ENCODE measurements around the gene GLE1.
"Not testable (repeated sequence)": the region's sequence is repeated elsewhere in the genome, so short reads cannot be mapped to it uniquely, and the experiment has no call there.

GLE1 gene

GRCh38 chr9:128497824-128498610, 6.5 kb upstream of the GLE1 start:
- DNase-seq, result no peak

GRCh38 chr9:128498911-128499310, 5.6 kb upstream of the GLE1 start:
- no peak for DNase-seq

DNA sequence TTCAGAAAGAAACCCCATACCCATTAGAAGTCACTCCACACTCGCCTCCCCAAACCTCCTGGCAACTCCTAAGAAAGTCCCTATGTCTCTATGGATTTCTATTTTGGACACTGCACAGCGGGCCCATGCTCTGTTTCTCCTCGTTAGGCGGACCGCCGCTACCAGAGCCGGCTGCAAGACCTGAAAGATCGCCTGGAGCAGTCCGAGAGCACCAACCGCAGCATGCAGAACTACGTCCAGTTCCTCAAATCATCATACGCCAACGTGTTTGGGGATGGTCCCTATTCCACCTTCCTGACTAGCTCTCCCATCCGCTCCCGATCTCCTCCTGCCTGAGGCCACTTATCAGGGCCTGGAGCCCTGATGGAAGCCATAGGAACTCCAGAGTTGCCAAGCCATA, 4.6 kb upstream of the GLE1 start:
- DNase-seq, result no peak

GRCh38 chr9:128503415-128503825, 1.1 kb upstream of the GLE1 start:
- not testable (repeated sequence) for DNase-seq

- no peak for DNase-seq
Observed at GRCh38 chr9:128503870-128504269, 649 bp upstream of the GLE1 start.

- DNase-seq, result no peak
Observed at GRCh38 chr9:128505414-128505765, 871 bp downstream of the GLE1 start.

GRCh38 chr9:128505906-128506305, 1.4 kb downstream of the GLE1 start:
- DNase-seq, result not testable (repeated sequence)

- DNase-seq, result no peak
Observed at GRCh38 chr9:128512820-128513219, 8.3 kb downstream of the GLE1 start.

DNA sequence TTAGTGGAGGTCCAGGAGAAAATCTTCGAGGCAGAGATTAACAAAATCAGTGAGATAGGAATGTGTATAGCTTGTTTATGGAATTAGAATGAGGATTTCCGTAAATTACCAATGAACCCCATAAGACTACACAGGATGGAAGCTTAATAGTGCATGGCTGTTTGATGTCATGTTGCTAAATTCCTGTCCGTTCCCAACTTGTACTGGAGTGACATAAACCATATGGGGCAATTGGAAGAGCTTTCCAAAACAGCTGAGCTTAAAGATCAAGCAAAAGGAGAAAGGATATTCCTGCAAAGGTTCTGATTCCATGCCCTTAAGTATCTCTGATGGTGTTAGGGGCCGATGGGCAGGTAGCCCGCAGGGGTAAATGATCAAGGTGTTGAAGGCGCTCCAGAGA, 17.4 kb downstream of the GLE1 start:
- DNase-seq, result no peak

DNA sequence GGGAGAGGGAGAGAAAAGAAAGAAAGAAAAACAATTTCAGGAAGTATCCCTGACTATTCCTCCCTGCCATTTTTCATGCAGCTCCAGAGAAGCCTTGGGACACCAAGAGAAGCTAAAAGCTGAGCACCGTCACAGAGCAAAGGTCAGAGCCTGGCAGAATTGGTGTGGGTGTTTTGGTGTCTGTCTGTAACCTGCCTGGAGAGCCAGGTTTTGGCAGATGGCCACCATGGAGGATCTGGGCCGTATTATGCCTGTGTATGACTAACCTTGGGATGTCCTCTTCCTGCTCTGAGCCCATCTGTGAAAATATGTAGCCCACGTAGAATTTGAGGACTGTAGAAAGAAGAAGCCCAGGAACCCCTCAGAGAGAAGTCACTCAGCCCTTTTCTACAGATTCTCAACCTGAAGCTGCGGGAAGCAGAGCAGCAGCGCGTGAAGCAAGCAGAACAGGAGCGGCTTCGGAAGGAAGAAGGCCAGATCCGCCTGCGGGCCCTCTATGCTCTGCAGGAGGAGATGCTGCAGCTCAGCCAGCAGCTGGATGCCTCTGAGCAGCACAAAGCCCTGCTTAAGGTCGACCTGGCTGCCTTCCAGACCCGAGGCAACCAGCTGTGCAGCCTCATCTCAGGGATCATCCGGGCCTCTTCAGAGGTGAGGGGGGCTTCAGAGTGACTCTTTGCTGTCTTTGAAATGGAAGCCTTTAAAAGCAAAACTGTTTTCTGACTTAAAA, 18.8 kb downstream of the GLE1 start:
- DNase-seq, result no peak

DNA sequence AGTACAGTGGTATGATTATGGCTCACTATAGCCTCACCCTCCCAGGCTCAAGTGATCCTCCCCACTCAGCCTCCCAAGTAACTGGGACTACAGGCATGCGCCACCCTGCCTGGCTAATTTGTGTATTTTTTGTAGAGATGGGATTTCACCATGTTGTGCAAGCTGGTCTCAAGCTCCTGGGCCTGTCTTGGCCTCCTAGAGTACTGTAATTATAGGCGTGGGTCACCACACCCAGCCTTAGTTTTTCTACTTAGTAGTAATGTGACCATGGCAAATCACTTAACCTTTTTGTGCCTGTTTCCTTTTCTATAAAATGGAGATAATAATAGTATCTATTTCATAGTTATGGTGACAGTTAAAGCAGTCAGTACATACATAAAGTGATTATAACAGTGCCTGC, 22.2 kb downstream of the GLE1 start:
- no peak for DNase-seq

DNA sequence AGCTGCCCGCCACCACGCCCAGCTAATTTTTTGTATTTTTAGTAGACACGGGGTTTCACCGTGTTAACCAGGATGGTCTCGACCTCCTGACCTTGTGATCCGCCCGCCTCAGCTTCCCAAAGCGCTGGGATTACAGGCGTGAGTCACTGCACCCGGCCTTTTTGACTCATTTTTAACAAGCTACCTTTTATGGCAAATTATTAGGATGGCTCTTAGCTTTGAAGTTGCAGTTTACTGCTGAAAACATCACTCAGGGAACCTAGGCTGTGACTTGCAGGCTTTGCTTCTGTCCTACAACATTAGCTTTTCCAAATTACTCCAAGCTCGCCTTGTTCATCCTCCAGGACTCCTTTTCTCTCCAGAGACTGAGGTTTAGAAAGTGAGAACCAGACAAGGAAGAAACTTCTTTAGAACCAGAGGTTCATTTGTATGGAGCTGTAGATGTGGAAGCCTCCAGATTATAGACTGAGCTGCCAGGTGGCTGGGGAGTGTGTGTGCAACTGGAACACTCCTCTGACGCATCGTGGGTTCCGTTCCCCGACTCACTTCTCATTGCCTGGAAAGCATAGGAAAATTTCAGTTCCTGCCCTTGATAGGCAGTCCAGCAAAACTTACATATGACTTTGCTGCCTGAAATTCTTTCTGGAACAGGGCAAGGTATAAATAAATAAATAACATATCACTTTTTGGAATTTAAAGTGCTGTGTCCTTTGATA, 24.1 kb downstream of the GLE1 start:
- no peak for DNase-seq

- DNase-seq, result no peak
Observed at GRCh38 chr9:128529191-128529590, 24.7 kb downstream of the GLE1 start.

DNA sequence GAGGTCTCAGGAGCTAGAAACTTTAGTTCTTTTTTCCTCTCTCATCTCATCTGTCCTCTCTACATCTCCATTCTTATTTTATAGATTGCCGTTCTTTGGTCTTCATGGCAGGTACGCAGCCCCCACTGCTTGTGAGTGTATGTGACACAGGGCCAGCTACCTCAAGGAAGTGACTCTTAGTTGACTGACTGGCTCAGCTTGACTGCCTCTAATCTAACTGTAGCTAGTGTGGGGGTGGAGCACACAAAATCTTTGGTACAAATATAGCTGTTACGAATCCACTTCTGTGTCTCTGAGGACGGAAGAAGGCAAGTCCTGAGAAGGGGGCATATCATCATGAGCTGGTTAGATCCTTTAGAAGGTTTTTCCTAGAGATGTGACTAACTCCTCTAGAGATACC, 28.1 kb downstream of the GLE1 start:
- DNase-seq, result no peak

- no peak for DNase-seq
Observed at GRCh38 chr9:128540634-128541360, 36.3 kb downstream of the GLE1 start.

- no peak for DNase-seq
Observed at GRCh38 chr9:128546504-128546903, 42.0 kb downstream of the GLE1 start.

DNA sequence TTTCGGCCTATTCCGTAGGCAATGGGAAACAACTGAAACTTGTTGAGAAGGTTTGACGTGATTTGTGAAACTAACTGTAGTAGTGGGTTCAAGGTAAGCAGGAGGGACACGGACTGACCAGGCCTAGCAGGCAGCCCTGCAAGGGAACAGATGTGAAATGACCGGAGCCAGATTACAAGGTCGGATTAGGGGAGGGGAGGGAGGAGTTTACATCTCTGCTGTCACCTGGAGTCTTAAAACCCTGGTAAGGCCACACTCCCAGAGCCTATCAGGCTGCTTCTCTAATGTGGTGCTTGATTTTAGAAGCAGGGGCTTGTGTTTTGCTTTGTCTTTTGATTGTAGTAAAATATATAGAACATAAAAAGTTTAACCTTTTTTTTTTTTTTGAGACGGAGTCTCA, 44.4 kb downstream of the GLE1 start:
- no peak for DNase-seq

DNA sequence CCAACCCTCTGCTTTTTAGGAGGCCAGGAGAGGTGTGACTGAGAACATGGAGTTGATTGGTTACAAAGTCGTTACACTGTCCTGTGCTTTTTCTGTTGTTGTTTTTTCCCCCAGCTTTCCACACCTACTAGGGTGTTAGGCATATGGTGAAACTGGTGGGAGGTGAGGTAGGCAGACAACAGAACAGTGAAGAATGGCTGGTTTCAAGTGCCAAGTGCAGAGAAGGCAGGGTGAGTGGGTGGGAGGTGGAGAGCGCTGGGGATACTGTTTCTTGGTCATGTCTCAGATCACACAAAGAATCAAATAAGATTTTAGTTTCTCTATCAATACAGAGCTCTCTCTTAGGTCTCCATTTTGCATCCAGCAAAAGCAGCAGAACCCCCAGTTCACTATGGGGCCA, 45.7 kb downstream of the GLE1 start:
- peak; percentile 53 to 62 for DNase-seq

DNA sequence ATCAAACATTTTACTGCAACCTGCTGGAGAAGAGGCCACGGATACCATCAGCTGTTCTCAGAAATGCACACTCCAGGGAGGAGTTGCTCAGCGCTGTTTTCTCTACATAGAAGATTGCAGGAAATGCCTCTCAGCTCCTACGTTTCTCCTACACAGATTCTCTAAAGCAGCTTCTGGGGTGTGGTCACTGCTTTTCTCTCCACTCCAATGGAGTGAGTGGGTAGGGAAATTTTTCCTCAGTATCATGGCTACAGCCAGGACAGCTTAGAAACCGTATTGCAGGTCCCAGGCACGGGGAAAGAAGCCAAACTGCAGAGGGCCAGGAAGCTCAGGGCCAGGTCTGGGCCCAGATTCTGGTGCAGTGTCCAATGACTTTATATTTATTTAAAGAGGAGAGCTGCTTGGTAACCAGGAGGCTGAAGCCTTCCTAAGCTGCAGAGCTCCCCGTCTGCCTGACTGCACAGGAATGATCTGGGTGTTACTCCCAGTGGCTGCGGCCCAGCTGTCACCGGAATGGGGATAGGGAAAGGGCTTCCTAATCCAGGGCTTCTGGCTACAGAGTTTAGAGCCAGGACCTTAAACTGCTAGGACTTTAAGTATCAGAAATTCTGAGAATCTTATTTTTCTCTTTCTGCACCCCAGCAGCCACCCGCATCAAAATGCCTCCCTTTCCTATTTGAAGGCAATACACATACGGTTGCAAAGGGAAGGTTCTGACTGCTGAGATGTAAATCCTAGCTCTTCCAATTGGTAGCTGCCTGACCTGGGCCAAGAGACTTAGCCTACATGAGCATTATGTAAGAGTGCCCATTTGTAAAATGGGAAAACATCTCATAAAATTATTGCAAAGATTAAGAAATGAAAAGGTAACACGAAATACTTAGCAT, 46.5 kb downstream of the GLE1 start:
- DNase-seq, result peak; percentile 25 to 26

- no peak for DNase-seq
Observed at GRCh38 chr9:128551657-128552152, 47.2 kb downstream of the GLE1 start.

- DNase-seq, result peak; percentile 95 to 97
Observed at GRCh38 chr9:128552153-128552743, 47.7 kb downstream of the GLE1 start, which contains the start of gene SPTAN1. TSS of gene SPTAN1 (plus strand) at chr9:128552587. CDS start at chr9:128566741, 14,154 bp downstream.

All from activated T-cell treated with anti-CD3 and anti-CD28 coated beads, Interleukin-2, amount 50 U/mL, for 48 hours (primary cell).